Endothelial cell of umbilical vein (primary cell): ENCODE results near the gene OLA1. TPM values are rescaled to one million over a fixed set of nuclear protein-coding genes. Genes with fewer than 3 reads are reported as not detected.

Source experiments
- BruUV-seq: library from RNA; stranded (reverse); fragments of 400-500 nt; replicated peaks from 2 replicates; lab custom pipeline; 2021; lab: Mats Ljungman, UMichigan
- CTCF ChIA-PET: fragments of 300-600, 350-600 bp; sonication (Branson Sonifier 250); formaldehyde crosslinking; loops from one replicate; lab custom pipeline; 2021; ENCODE audit warnings: antibody characterized with exemption, inconsistent platforms; lab: Charles Lee
- POLR2A ChIA-PET: fragments of 300-600, 350-600 bp; sonication (Branson Sonifier 250); formaldehyde crosslinking; loops from one replicate; lab custom pipeline; 2021; ENCODE audit warnings: antibody characterized with exemption, inconsistent platforms; lab: Charles Lee
- DNase-seq: peaks from one replicate; pipeline ENCODE4 v3.0.0-alpha.2; 2011; ENCODE audit warnings: low read depth, low spot score
- FAIRE-seq: peaks from 2 replicates; lab custom pipeline; 2011; peaks lifted over from hg19 to GRCh38; lab: Jason Lieb, UNC
- H2AFZ ChIP-seq: 2 replicates; pipeline ENCODE4 v1.6.0; 2012; ENCODE audit warnings: low read depth, low read length, control low read depth, inconsistent platforms
- H3K27ac ChIP-seq: 2 replicates; pipeline ENCODE4 v1.5.1; 2011; ENCODE audit warnings: low read depth, mild to moderate bottlenecking, control low read depth, low read length, moderate library complexity; ENCODE audit not compliant: insufficient read depth
- H3K27me3 ChIP-seq, 2 experiments: 2 replicates each; pipeline versions ENCODE4 v1.6.0 to v1.6.1; 2011; ENCODE audit warnings: low read length in 2 of 2, mixed read lengths in 1 of 2; ENCODE audit not compliant: control insufficient read depth in 2 of 2, insufficient read depth in 2 of 2
- H3K36me3 ChIP-seq, 2 experiments: 2 replicates in 1 of 2; 3 replicates in 1 of 2; pipeline ENCODE4 v1.5.1; 2011; ENCODE audit warnings: low read length in 2 of 2, mild to moderate bottlenecking in 1 of 2, moderate library complexity in 1 of 2; ENCODE audit not compliant: control insufficient read depth in 2 of 2, insufficient read depth in 2 of 2; ENCODE audit errors: extremely low read depth in 1 of 2
- H3K4me1 ChIP-seq: 3 replicates; pipeline ENCODE4 v1.5.1; 2011; ENCODE audit warnings: mild to moderate bottlenecking, low read length; ENCODE audit not compliant: control insufficient read depth, insufficient read depth; ENCODE audit errors: extremely low read depth
- H3K4me2 ChIP-seq: 2 replicates; pipeline ENCODE4 v1.6.1; 2011; ENCODE audit warnings: low read length, control low read depth, mixed read lengths; ENCODE audit not compliant: insufficient read depth
- H3K4me3 ChIP-seq, 3 experiments: fragments of 200-600 bp in 1 of 3; sonication (generic), shearing (Covaris generic) in 1 of 3; replicated peaks in 1 of 3; 2 replicates each; pipeline ENCODE4 v1.5.1; 2011 to 2016; ENCODE audit warnings: control low read depth in 3 of 3, low read length in 3 of 3, mild to moderate bottlenecking in 2 of 3, inconsistent platforms in 1 of 3, low read depth in 1 of 3, moderate library complexity in 1 of 3; ENCODE audit not compliant: insufficient read depth in 1 of 3
- H3K79me2 ChIP-seq: 2 replicates; pipeline ENCODE4 v1.6.0; 2012; ENCODE audit warnings: low read length, inconsistent platforms; ENCODE audit not compliant: control insufficient read depth, insufficient read depth
- H3K9ac ChIP-seq: replicated peaks from 2 replicates; pipeline ENCODE3; 2011; ENCODE audit warnings: low read length, control low read depth; ENCODE audit not compliant: insufficient read depth; ENCODE audit errors: extremely low read depth
- H3K9me1 ChIP-seq: replicated peaks from 3 replicates; pipeline ENCODE4 v1.6.0; 2011; ENCODE audit warnings: mild to moderate bottlenecking, low read length; ENCODE audit not compliant: control insufficient read depth, insufficient read depth; ENCODE audit errors: extremely low read depth
- H3K9me3 ChIP-seq: replicated peaks from 2 replicates; pipeline ENCODE4 v1.5.1; 2012; ENCODE audit warnings: low read length, inconsistent platforms; ENCODE audit not compliant: control insufficient read depth, insufficient read depth
- H4K20me1 ChIP-seq: replicated peaks from 2 replicates; pipeline ENCODE3; 2011; ENCODE audit warnings: mild to moderate bottlenecking, low read length; ENCODE audit not compliant: control insufficient read depth, insufficient read depth; ENCODE audit errors: extremely low read depth
- CTCF ChIP-seq, 2 donors: IDR thresholded peaks; 1 replicate in 1 of 2; 2 replicates in 1 of 2; pipeline ENCODE4 v1.5.1; 2011; ENCODE audit warnings: low read length in 2 of 2, mild to moderate bottlenecking in 2 of 2, moderate library complexity in 2 of 2, control low read depth in 1 of 2, inconsistent platforms in 1 of 2, low read depth in 1 of 2; ENCODE audit not compliant: insufficient read depth in 1 of 2; ENCODE audit errors: extremely low read depth in 1 of 2
- EZH2 ChIP-seq: IDR thresholded peaks from 2 replicates; pipeline ENCODE4 v1.6.1; 2012; ENCODE audit warnings: borderline replicate concordance, low read depth, mild to moderate bottlenecking, moderate library complexity, low read length, inconsistent platforms; ENCODE audit not compliant: severe bottlenecking
- FOS ChIP-seq: IDR thresholded peaks from 2 replicates; pipeline ENCODE4 v1.6.1; 2011; ENCODE audit warnings: mild to moderate bottlenecking, low read length, moderate library complexity, borderline replicate concordance; ENCODE audit not compliant: insufficient read depth
- GATA2 ChIP-seq: IDR thresholded peaks from 2 replicates; pipeline ENCODE4 v1.7.0; 2011; ENCODE audit warnings: low read depth, mild to moderate bottlenecking, moderate library complexity, mixed read lengths, low read length; ENCODE audit not compliant: insufficient read length, insufficient read depth
- JUN ChIP-seq: IDR thresholded peaks from 2 replicates; pipeline ENCODE4 v1.6.1; 2011; ENCODE audit warnings: borderline replicate concordance, low read depth; ENCODE audit not compliant: insufficient read length, insufficient read depth
- MAX ChIP-seq: IDR thresholded peaks from 2 replicates; pipeline ENCODE4 v1.6.1; 2011; ENCODE audit not compliant: insufficient read depth, insufficient read length
- MYC ChIP-seq: IDR thresholded peaks from one replicate; pipeline ENCODE4 v1.6.1; 2011; ENCODE audit warnings: mild to moderate bottlenecking, low read depth, low read length
- POLR2A ChIP-seq: IDR thresholded peaks from 2 replicates; pipeline ENCODE4 v1.6.1; 2012; ENCODE audit warnings: low read depth, mild to moderate bottlenecking, control low read depth, low read length
- POLR2AphosphoS5 ChIP-seq: IDR thresholded peaks from 2 replicates; pipeline ENCODE4 v1.6.1; 2012; ENCODE audit warnings: low read depth, mild to moderate bottlenecking, control low read depth, low read length, moderate library complexity; ENCODE audit not compliant: insufficient read depth
- dilution Hi-C: fragments of 300-500 bp; cut with MboI; formaldehyde crosslinking; loops from one replicate; pipeline ENCODE4 v1.15.0; 2019; ENCODE audit warnings: low sequenced_read_pairs; ENCODE audit not compliant: extremely low pct_ligation_motif_present
- intact Hi-C: fragments of 100-400 bp; cut with micrococcal nuclease; formaldehyde crosslinking; loops from one replicate; pipeline ENCODE4 v1.10.0; 2022
- polyA plus RNA-seq, 4 experiments: library from polyadenylated mRNA; depleted of rRNA in 3 of 4; stranded (reverse) in 3 of 4; unstranded in 1 of 4; fragments of >200 nt; gene quantifications; 2 replicates each; pipeline versions ENCODE4 v1.2.1 to v1.2.3, GENCODE V29; 2011 to 2012; ENCODE audit warnings: missing spikeins in 1 of 4
- total RNA-seq: library from RNA; stranded (reverse); gene quantifications from 2 replicates; pipeline ENCODE4 v1.2.3, GENCODE V29; 2021

The OLA1 gene
- total and polyA plus RNA-seq, 2 donors (not counting 3 experiments of a cell fraction or from before 2014, with no cell fraction given), result 30.6 to 93.9 TPM

- Histone ChIP-seq H3K27me3 (no peaks in the 10 kb centered on the region), H3K36me3 (no peaks in the 10 kb centered on the region), H3K4me1 (no peaks in the 10 kb centered on the region), H3K27ac (no peak overlapping the region), H4K20me1 (peaks cover 4% of the 10 kb centered on the region), H3K9me3 (no peaks in the 10 kb centered on the region), H3K9me1 (no peaks in the 10 kb centered on the region), H3K9ac (no peak overlapping the region), H3K79me2 (peaks cover 35% of the 10 kb centered on the region), H3K4me3 (no peak overlapping the region), H2AFZ (no peak overlapping the region), H3K4me2 (no peak overlapping the region)
- TF ChIP-seq JUN (no peak), EZH2 (no peak), POLR2A (no peak), GATA2 (no peak), POLR2AphosphoS5 (no peak), MYC (no peak), MAX (no peak)
- no peak for FAIRE-seq
- dilution Hi-C loops, result no loop called here
- ChIA-PET POLR2A (no interaction called here), CTCF (no interaction called here)
- no peak for DNase-seq
- intact Hi-C loops, result no loop called here
- BruUV-seq, result no TSS peak
Measured at GRCh38 chr2:174210862-174211261, 37.5 kb downstream of the OLA1 start.

DNA sequence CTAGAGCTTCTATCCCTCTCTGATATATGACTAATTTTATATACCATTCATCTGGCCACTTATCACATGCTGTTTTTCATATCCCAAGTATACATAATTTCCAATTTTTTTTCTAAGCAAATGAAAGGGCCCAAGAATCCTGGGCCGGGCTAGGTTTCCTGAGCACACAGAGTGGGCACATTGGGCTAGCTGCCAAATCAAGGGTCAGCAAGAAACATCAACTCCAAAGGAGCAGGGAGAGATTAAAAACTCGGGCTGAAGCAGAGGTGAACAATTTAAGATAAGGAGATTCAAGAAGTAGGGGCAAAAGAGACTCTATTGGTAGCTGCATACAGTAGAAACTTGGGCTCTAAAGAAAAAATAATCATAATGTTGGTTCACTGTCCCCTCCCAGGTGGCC, 39.0 kb downstream of the OLA1 start:
- H3K27me3 ChIP-seq, result no peaks in the 10 kb centered on the region
- intact Hi-C loops, result no loop called here
- no peak for DNase-seq
- H3K4me3 ChIP-seq, result no peak overlapping the region
- no peak overlapping the region for H3K27ac ChIP-seq
- H3K9ac ChIP-seq, result no peak overlapping the region
- no peaks in the 10 kb centered on the region for H3K36me3 ChIP-seq
- no peak overlapping the region for H3K4me2 ChIP-seq
- H3K9me3 ChIP-seq, result no peaks in the 10 kb centered on the region
- FAIRE-seq, result no peak
- TF ChIP-seq CTCF (IDR thresholded peaks at IDR 0.05; ENCODE audit: extremely low read depth in 1 of 2, insufficient read depth in 1 of 2, low read depth in 1 of 2, low read length in 2 of 2), result no peak
- no peak for TF ChIP-seq POLR2A
- TF ChIP-seq JUN, result no peak
- TF ChIP-seq EZH2, result no peak
- no peak for TF ChIP-seq FOS
- TF ChIP-seq POLR2AphosphoS5, result no peak
- no peak for TF ChIP-seq MAX
- TF ChIP-seq MYC, result no peak
- TF ChIP-seq GATA2, result no peak
- peaks cover 47% of the 10 kb centered on the region for H3K79me2 ChIP-seq
- no peak overlapping the region for H2AFZ ChIP-seq
- no peaks in the 10 kb centered on the region for H3K9me1 ChIP-seq
- no peaks in the 10 kb centered on the region for H3K4me1 ChIP-seq
- peaks cover 4% of the 10 kb centered on the region for H4K20me1 ChIP-seq
- POLR2A ChIA-PET, result no interaction called here
- BruUV-seq, result no TSS peak
- CTCF ChIA-PET, result interaction anchor here (1.5 kb wide), 1 partner anchor 9 kb away, joined by 6 read pairs; no protein-coding TSS in a partner anchor
- dilution Hi-C loops, result no loop called here
